ENCODE data around the gene ACVR2B. TPM values are rescaled to one million over a fixed set of nuclear protein-coding genes. Genes with fewer than 3 reads are reported as not detected.

Gene ACVR2B
- total RNA-seq, 1 experiment from 2014 or later = 1.3 TPM

- no peak for DNase-seq (ENCODE audit: low spot score)
These were observed 5.3 kb downstream of the ACVR2B start for GRCh38 chr3:38458796-38459498.

- no peak for DNase-seq (ENCODE audit: low spot score)
These were observed 5.9 kb downstream of the ACVR2B start for GRCh38 chr3:38459499-38460048.

GRCh38 chr3:38460377-38461270 lies 6.9 kb downstream of the ACVR2B start:
- no peak for DNase-seq (ENCODE audit: low spot score)

GRCh38 chr3:38465588-38466154 lies 12.0 kb downstream of the ACVR2B start:
- DNase-seq (ENCODE audit: low spot score) = no peak

- no peak for DNase-seq (ENCODE audit: low spot score)
These were observed 15.1 kb downstream of the ACVR2B start for GRCh38 chr3:38468765-38469164.

GRCh38 chr3:38469852-38470251 lies 16.2 kb downstream of the ACVR2B start:
- no peak for DNase-seq (ENCODE audit: low spot score)

GRCh38 chr3:38471260-38471857 lies 17.7 kb downstream of the ACVR2B start:
- no peak for DNase-seq (ENCODE audit: low spot score)

GRCh38 chr3:38472342-38472741 lies 18.7 kb downstream of the ACVR2B start:
- no peak for DNase-seq (ENCODE audit: low spot score)

GRCh38 chr3:38473229-38473628 lies 19.5 kb downstream of the ACVR2B start:
- DNase-seq (ENCODE audit: low spot score) = no peak

- DNase-seq (ENCODE audit: low spot score) = no peak
These were observed 21.4 kb downstream of the ACVR2B start for GRCh38 chr3:38474928-38475605.

GRCh38 chr3:38475716-38476115 lies 22.0 kb downstream of the ACVR2B start:
- DNase-seq (ENCODE audit: low spot score) = no peak

GRCh38 chr3:38476157-38476756 lies 22.6 kb downstream of the ACVR2B start:
- DNase-seq (ENCODE audit: low spot score) = no peak

- DNase-seq (ENCODE audit: low spot score) = no peak
These were observed 23.5 kb downstream of the ACVR2B start for GRCh38 chr3:38477057-38477820.

GRCh38 chr3:38477839-38478450 lies 24.3 kb downstream of the ACVR2B start:
- DNase-seq (ENCODE audit: low spot score) = no peak

- no peak for DNase-seq (ENCODE audit: low spot score)
These were observed 25.2 kb downstream of the ACVR2B start for GRCh38 chr3:38478901-38479300.

- DNase-seq (ENCODE audit: low spot score) = peak; percentile 55
These were observed 25.9 kb downstream of the ACVR2B start for GRCh38 chr3:38479431-38480092.

- DNase-seq (ENCODE audit: low spot score) = no peak
These were observed 26.4 kb downstream of the ACVR2B start for GRCh38 chr3:38480093-38480445.

GRCh38 chr3:38480930-38481329 lies 27.2 kb downstream of the ACVR2B start:
- DNase-seq (ENCODE audit: low spot score) = no peak

GRCh38 chr3:38482951-38483350 lies 29.3 kb downstream of the ACVR2B start:
- DNase-seq (ENCODE audit: low spot score) = no peak
